Epidermal melanocyte (primary cell): ENCODE data around the gene LSS.

ENCODE experiments used
- DNase-seq: peaks from one replicate; pipeline ENCODE4 v3.0.0; 2011; ENCODE audit warnings: low spot score; ENCODE audit not compliant: insufficient read length

Gene LSS

DNA sequence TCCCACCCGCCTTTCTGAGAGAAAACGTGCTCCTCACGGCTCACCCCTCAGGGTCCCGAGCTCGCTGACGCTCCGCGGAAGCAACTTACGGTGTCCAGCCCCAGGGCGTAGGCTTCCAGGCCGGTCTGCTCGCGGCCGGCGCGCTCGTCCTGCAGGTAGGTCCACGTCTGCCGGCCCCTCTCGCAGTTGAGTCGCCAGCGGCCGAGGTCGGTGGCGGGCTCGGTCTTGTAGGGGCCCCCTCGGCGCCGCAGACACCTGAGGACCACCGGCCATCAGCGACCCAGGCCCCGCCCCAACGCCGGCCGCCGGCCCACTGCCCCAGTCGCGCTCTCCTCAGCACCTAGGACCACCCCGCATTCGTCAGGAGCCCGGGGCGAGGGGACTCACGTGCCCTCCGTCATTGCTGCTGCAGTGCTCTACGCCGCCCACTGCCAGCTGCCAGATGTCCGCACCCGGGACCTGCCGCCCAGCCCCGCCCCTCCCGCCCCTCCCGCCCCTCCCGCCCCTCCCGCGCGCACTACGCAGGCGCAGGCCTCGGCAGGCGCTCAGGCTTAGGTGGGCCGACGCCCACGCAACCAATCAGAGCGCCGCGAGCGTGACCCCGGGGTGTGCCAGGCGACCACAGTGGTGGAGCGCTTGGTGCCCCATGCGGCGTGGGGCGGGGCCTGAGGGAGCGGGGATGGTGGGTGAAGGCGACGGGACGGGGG is at the start of gene LSS:
LSS (minus strand) TSS at position 430 of the 707 bp plus-strand sequence; CDS start at position 401, 29 bp downstream.
- DNase-seq = peak; percentile 98

DNA sequence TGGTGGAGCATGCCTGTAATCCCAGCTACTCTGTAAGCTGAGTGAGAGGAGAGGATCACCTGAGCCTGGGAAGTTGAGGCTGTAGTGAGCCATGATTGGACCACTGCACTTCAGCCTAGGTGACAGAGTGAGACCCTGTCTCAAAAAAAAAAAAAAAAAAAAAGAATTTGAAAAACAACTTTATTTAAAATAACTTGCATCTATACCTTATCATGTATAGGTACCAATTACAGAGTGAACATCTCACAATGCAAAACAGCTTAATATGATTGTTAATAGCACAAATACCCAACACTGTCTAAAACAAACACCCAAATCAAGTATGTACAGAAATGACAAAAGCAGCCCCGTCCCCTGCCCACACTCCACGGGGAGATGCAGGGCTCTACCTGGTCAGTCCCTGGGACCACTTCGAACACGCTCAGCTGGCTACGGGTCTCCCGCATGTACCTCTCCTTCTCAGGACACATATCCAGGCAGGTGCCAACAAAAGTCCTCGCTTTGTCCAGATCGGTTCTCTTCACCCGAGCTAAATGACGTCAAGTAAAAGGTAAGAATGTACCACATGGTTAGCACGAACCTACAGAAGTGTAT is 46.3 kb upstream of the LSS start:
- no peak for DNase-seq

DNA sequence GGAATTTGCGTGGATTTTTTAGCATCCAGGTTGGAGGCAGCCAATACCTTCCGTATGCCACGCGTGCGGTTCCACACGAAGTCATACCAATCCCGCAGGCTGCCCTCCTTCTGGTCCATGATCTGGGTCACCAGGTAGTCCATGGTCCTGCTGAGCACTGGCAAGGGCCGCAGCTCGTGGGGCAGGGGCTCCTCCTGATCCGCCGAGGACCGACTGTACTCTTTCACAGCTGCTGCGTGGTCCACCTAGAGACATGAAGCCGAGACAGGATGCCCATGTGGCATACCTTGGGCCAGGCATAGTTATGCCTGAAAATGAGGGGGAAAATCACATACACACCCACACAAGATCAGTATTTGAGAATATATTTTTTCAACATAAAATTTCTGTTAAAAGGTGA is 44.8 kb upstream of the LSS start:
- no peak for DNase-seq

DNA sequence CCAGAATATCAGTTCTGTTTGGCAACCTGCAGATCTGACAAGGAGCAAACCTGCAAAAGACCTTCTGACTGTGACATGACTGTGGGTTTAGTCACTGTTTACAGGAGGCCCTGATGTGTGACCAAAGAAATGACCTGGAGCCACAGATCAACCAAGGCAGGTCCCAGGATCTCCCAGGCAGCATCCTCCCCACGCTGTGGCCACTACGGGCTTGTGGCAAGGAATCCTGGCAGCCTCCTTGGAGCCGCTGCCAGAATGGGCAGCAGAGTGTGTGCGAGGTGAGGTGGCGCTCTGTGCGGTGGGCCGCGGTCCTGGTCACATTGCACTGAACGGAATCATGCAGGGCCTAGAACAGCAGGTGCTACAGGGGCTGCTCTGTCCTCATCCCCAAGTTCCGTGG is 40.9 kb upstream of the LSS start:
- no peak for DNase-seq

DNA sequence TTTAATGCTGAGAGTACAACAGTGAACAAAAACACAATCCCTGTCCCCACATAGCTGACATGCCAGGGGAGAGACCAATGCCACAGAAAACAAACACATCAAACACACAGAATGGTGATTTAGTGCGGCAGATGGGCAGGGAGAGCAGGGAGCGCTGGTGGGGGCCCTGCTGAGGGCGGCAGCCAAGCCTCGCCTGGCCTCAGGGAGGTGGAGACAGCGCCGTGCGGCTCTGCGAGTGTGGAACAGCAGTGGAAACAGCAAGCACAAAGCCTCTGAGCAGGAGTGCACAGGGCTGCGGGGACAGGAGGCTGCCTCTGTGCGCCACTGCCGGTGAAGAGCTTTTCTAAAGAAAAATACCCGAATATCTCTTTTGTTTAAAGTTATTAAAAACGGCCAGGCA is 39.8 kb upstream of the LSS start:
- no peak for DNase-seq

DNA sequence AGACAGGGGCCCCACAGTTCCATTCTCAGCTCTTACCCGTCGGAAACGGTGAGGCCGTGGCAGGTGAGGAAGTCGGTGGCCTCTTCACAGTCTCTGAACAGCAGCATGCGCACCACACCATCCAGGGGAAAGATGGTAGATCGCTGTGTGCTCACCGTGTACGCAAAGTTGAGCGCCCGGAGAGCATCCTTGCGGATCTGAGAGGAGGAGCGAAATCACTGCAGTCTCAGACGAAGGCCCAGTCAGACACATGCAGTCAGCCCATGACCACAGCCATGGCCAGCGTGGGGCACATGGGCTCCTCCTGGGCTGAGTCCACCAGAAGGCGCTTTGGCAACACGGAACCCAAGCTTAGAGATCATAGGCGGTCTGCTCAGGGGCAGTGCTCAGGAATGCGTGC is 38.4 kb upstream of the LSS start:
- DNase-seq = no peak

DNA sequence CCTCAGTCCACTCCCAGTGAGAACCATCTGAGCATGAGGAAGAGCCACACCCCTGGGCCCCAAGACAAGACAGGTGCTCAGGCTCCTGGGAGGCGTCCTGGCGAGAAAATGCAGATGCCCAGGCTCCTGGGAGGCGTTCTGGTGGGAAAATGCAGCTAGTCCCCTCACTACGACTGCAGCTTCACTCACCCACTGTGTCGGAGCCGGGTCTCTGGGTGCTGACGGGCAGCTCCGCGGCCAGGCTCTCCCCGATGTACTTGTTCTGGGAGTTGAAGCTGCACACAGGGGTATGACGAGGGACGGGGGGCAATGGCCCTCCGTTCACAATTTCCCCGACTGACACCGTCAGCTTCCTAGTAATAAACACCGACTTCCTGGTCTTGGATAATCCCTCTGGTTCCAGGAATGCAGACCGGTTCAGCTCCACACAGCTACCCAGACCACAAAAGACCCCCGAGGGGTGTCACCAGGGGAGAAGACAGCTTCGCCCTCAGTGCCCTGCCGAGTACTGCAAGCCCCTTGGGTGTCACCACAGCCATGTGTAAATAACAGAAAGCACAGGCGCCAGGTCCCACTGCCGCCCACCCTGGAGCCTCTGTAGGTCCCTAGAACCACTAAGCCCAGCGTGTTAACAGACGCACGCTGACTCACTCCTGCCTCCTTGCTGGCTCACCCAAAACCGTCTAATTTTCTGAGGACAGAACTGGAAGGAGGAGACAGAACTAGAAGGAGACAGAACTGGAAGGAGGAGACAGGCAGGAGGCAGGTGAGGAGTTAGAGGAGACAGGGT is 37.4 kb upstream of the LSS start:
- no peak for DNase-seq

DNA sequence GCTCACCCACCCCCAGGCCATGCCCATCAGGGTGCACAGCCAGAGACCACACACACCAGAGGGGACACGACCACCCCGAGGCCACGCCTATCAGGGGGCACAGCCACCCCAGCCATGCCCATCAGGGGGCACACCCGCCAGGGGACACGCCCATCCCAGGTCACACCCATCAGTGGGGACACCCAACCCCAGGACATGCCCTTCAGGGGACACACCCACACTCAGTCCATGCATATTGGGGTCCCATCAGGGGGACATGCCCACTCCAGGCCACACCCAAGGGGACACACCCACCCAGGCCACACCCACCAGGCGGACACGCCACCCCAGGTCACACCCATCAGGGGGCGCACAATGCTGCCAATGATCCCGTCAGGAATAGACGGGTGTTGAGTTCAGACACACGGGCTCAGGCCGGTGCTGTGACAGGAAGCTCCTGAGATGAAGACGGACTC is 36.1 kb upstream of the LSS start:
- no peak for DNase-seq

DNA sequence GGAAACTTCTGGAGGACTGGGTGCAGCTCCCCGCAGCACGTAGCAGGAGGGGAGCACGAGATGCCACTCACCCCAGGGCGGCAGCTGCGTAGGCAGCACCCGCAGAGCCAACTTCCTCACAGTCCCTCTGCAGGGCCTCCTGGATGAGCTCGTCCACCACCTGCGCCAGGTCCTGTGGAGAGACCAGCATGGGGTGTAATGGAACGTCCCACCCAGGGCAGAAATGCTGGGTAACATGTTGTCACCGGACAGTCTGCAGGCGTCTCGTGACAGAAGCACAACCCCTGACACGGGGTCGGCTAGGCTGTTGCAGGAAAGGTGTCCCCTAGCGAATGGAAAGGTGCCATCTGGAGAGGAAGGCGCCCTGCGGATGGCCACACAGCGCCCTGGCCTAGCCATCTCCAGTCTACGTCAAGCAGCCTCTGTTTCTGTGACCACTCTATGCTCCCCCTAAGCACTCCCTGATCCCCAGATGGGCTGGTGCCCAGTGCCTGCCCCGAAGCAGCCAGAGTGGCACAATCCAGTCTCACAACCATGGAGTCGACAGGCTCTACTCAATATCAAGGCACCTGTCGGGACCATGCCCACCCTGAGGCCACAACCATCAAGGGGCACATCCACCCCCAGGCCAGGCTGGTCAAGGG is 35.6 kb upstream of the LSS start:
- DNase-seq = no peak

DNA sequence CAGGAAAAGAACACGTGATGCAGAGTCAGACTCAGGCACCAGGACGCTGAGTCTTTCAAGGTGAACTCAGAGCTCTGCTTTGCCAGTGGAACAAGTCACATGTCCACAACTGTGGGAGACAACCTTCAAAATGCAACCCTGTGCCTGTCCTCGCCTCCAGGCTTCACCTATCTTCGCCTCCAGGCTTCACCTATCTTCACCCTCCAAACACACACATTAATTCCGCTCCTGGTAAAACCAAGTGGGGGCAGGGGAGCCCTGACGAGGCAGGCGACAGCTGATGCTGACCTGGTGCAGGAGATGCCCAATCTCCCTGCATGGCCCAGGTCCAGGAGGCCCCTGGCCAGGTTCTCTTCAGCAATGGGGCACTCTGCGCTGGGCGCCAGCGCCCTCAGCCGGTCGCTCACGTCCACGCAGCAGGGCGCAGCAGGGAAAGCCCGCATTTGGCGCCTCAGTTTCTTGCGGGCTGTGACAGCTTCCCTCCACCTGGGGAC is 28.0 kb upstream of the LSS start:
- DNase-seq = no peak

DNA sequence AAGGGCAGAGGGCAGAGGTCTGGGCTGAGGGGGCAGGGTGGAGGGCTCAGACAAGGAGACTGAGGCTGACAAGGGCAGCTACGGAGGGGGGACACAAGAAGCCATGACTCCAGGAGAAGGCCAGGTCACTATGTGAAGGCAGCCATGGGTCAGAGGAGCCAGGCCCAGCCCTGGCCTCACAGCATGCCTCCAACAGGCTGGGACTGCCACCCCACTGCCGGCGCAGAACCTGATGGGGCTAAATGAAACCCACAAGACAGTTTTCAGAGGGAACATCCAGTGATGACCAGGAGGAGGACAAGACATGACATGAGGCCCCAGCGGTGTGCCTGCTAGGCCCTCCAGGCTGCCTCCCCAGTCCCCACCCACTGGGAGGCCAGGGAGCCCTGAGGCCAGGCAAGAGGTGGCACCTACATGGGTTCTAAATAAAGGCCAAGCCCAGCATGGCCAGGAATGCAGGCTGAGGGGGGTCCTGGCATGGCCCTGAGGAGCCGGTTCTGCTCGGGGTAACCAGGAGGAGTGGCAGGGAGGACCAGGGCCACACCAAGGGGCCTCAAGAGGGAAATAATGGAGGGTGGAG is 27.3 kb upstream of the LSS start:
- no peak for DNase-seq

DNA sequence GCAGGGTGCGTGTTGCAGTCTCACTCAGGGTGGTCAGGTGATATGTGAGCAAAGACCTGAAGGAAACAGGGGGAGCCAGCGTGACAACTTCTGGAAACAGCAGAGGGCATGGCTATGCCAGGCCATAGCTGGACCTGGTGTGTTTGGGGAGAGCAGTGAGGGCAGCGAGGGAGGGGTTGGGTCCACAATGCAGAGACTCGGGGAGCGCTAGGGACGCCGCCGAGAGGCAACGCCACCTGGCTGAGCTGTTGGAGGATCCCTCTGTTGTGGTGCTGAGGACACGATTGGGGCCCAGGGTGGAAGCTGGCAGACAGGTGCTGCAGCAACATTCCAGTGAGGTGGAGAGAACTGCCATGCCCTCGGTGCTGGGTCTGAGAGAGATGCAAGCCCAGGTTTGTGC is 26.6 kb upstream of the LSS start:
- no peak for DNase-seq

DNA sequence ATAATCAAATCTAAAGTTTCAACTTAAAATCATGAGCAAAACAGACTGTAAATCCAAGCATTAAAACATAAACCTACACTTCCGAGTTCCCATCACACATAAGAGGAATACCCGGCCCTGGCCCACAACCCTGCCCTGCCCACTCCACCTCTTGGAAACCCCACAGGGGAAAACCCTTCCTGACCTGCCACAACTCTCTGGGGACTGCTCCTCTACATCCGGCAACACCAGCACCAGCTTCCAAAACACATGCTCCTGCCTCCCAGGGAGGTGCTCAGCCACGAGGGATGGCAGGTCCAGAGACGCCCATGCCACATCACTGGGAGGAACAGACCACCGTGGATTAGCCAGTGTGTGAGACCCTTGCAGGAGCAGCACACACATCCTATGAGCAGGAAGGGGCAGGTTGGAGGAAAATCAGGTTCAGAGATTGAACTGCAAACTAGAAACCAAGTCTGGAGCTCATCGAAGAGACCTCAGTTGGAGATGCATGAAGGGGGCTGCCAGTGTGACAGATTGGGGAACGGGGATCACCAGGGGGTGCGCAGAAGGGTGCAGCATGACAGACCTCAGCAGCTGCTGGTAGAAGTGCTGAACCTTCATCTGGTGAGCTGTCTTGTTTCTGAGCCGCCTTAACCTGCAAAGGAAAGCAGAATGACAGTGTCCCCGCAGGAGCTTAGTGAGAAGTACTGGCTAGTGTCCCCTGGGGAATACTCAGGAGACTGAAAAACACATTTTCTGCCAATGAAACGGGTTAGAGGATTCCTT is 25.8 kb upstream of the LSS start:
- DNase-seq = no peak

DNA sequence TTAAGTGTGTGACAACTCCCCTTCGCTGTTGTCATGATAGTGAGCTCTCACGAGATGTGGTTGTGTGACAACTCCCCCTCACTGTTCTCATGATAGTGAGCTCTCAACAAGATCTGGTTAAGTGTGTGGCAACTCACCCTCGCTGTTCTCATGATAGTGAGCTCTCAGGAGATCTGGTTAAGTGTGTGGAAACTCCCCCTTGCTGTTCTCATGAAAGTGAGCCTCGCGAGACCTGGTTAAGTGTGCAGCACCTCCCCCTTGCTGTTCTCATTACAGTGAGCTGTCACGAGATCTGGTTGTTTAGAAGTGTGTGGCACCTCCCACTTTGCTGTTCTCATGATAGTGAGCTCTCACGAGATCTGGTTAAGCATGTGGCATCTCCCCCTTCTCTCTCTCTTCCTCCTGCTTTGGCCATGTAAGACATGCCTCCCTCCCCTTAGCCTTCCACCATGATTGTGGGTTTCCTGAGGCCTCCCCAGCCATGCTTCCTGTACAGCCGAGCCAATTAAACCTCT is 25.1 kb upstream of the LSS start:
- DNase-seq = no peak

DNA sequence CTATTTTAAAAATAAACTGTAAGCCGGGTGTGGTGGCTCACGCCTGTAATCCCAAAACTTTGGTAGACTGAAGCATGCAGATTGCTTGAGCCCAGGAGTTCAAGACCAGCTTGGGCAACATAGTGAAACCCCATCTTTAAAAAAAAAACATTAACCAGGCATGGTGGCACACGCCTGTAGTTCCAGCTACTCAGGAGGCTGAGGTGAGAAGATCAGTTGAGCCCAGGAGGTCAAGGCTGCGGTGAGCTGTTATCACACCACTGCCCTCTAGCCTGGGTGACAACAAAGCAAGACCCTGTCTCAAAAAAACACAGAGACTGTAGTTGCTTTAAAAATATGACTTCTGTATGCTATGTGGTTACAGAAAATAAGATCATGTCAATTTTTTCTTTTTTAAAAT is 24.3 kb upstream of the LSS start:
- DNase-seq = no peak

DNA sequence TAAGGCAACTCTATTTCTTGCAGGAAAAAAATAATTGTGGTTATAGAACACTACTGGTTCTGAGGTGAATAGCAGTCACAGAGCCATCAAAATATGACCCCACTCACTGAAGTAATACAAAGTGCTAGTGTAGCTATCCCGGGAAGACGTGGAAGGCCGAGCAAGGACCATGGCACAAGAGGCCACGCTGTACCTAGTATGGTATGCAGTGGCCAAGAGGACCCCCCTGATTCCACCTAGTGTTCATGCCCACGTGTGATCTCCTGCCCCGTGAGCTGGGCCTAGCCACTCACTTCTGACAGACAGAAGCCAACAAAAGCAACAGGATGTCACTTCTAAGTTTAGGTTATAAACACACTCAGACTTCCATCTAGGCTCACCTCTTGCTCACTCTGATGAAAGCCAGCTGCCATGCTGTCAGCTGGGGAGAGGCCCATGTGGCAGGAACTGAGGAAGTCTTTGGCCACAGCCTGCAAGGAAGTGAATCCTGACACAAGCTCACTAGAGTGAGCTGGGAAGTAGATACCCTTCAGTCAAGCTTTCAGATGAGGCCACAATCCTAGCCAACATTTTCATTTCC is 21.7 kb upstream of the LSS start:
- no peak for DNase-seq

DNA sequence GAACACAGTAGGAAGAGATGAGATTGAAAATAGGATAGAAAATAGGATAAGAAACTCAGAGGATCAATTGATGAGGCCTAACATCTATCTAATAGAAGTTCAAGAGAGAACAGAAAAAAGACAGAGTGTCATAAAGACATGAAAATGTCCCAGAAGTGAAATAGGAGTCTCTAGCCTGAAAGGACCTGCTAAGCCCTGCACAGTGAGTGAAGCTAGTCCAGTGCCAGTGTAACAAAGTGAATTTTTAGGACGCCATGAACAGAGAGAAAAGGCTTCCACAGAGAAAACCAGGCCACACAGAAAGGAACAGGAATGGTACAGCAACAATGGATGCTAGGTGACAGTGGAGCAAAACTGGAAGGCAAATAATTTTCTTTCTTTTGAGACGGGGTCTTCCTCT is 20.3 kb upstream of the LSS start:
- no peak for DNase-seq

DNA sequence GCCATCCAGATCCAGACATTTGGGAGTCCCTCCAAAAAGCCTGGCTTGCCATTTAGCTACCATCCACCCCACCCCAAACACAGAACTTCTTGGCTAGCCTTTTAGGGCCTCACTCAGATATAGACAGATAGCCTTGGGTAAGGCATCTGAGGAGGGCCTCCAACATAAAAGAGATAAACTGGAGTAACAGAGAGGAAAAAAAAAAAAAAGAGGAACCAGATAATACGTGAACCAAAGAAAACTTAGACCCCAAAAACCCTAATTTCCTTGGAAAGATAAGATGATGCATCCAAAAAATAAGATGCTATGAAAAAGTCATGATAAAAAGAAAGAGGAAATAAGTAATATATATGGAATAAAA is 19.8 kb upstream of the LSS start:
- no peak for DNase-seq

DNA sequence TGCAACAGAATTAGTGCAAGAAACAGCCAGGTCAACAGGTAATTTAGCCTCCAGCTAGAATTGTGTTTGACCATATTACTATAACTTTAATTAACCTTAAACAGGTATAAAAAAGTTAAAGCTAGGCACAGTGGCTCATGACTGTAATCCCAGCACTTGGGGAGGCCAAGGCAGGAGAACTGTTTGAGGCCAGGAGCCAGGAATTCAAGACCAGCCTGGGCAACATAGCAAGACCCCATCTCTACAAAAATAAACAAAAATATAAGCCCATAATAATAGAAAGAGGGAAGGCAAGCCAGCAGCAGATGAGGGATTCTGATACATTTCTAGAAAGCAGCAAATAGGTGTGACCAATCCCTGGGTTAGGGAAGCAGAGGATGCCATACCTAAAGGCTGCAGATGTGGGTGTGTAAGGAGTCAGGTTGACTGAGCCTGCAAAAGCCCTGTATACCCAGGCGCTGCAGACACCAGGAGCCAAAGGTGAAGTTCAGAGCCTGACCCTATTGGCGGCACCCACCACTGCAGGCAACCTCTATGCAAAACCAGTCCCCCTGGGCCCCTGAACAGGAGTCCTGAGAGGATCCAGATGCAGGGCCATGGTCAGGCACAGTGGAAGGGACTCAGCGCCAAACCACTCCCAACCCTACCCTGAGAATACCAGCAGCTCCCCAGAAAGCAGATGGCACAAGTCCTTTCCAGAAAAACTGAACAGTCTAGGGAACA is 19.3 kb upstream of the LSS start:
- DNase-seq = no peak

DNA sequence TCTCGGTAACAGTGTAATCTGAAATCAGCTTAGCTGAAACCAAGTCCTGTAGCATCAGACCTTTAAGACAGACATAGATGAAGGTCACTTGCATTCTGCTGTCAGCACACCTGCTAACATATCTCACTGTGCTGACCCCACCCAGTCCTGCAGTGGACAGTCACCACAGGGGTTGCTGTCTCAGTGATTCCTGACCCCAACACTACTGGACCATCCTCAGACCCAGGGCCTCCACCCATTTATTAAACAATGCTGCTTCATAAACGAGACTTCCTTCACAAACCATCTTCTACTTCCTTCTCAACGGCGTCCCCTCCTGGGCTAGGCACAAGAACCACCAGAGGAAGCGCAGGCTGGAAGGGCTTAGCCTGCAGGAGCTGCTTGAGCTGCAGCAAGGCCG is 17.8 kb upstream of the LSS start:
- no peak for DNase-seq
